Activated CD8-positive, alpha-beta T cell treated with anti-CD3 and anti-CD28 coated beads for 36 hours (primary cell): ENCODE results near the gene MCTP2. TPM values are rescaled to one million over a fixed set of nuclear protein-coding genes. Genes with fewer than 3 reads are reported as not detected.

Experiments
- ATAC-seq: fragments of 200-7000 bp; cut with Tn5 transposase; one replicate; pipeline ENCODE4 v1.10.0; 2021; ENCODE audit warnings: mild to moderate bottlenecking, moderate library complexity
- CTCF ChIA-PET: fragments of 350-600 bp; sonication (Branson Sonifier 250); formaldehyde crosslinking; loops from one replicate; lab custom pipeline; 2021; ENCODE audit warnings: antibody characterized with exemption; lab: Charles Lee
- POLR2A ChIA-PET: fragments of 350-600 bp; sonication (Branson Sonifier 250); formaldehyde crosslinking; loops from one replicate; lab custom pipeline; 2021; ENCODE audit warnings: antibody characterized with exemption; lab: Charles Lee
- DNase-seq: peaks from one replicate; pipeline ENCODE4 v3.0.0-alpha.2; 2020
- H3K27ac Mint-ChIP-seq: one replicate; pipeline ENCODE4 v1.8.0; 2021; ENCODE audit warnings: mild to moderate bottlenecking, mixed read lengths
- H3K27me3 Mint-ChIP-seq: one replicate; pipeline ENCODE4 v1.8.0; 2021; ENCODE audit warnings: mixed read lengths
- H3K36me3 Mint-ChIP-seq: one replicate; pipeline ENCODE4 v1.8.0; 2021; ENCODE audit warnings: low read depth, mixed read lengths
- H3K4me1 Mint-ChIP-seq: one replicate; pipeline ENCODE4 v1.8.0; 2021; ENCODE audit warnings: low read depth, mixed read lengths
- H3K4me3 Mint-ChIP-seq: one replicate; pipeline ENCODE4 v1.8.0; 2021; ENCODE audit warnings: mild to moderate bottlenecking, moderate library complexity, mixed read lengths
- H3K9me3 Mint-ChIP-seq: one replicate; pipeline ENCODE4 v1.8.0; 2021; ENCODE audit warnings: mixed read lengths
- CTCF ChIP-seq: fragments of 200-600 bp; IDR thresholded peaks from one replicate; pipeline ENCODE4 v1.8.0; 2022; ENCODE audit warnings: antibody characterized with exemption, mild to moderate bottlenecking
- intact Hi-C: fragments of 100-400 bp; cut with micrococcal nuclease; formaldehyde crosslinking; loops from one replicate; pipeline ENCODE4 v1.10.0; 2022
- total RNA-seq, 2 experiments: library from RNA; stranded (reverse); gene quantifications; one replicate each; pipeline ENCODE4 v1.2.3, GENCODE V29; 2021

The MCTP2 gene
- total RNA-seq, 2 experiments from 2014 or later = 16.2 to 18.3 TPM

- POLR2A ChIA-PET = interaction anchor here (0.8 to 3.6 kb wide), 8 partner anchors 8 to 95 kb away, joined by 3 to 19 read pairs (median 4); no protein-coding TSS in a partner anchor
- H3K27ac Mint-ChIP-seq = peak overlapping the region; percentile 96
- no peaks in the 10 kb centered on the region for H3K9me3 Mint-ChIP-seq
- intact Hi-C loops = loop anchor here (1.0 to 5.0 kb wide), 6 partner anchors 23 to 93 kb away; no protein-coding TSS in a partner anchor
- H3K27me3 Mint-ChIP-seq = peaks cover 3% of the 10 kb centered on the region
- no peak for TF ChIP-seq CTCF
- CTCF ChIA-PET = interaction anchor here (0.7 to 4.6 kb wide), 11 partner anchors 10 to 1317 kb away, joined by 3 to 40 read pairs (median 5); no protein-coding TSS in a partner anchor
- peak overlapping the region; percentile 91 for H3K4me3 Mint-ChIP-seq
- DNase-seq (peak; percentile 80), ATAC-seq (peak; percentile 63)
- peaks cover 56% of the 10 kb centered on the region for H3K4me1 Mint-ChIP-seq
- H3K36me3 Mint-ChIP-seq = peaks cover 1% of the 10 kb centered on the region
These were observed 1.6 kb upstream of the MCTP2 start for GRCh38 chr15:94229591-94230369.

- Mint-ChIP-seq H3K4me1 (peaks cover 60% of the 10 kb centered on the region), H3K27ac (peak overlapping the region; percentile 96), H3K4me3 (peak overlapping the region; percentile 91), H3K27me3 (no peaks in the 10 kb centered on the region), H3K36me3 (peaks cover 1% of the 10 kb centered on the region), H3K9me3 (no peaks in the 10 kb centered on the region)
- DNase-seq (no peak), ATAC-seq (no peak)
- no peak for TF ChIP-seq CTCF
- intact Hi-C loops = loop anchor here (2.0 to 5.0 kb wide), 3 partner anchors 42 to 92 kb away; no protein-coding TSS in a partner anchor
- ChIA-PET POLR2A (interaction anchor here (0.7 to 3.6 kb wide), 9 partner anchors 9 to 94 kb away, joined by 3 to 19 read pairs (median 4); no protein-coding TSS in a partner anchor), CTCF (interaction anchor here (0.7 to 4.6 kb wide), 11 partner anchors 9 to 1318 kb away, joined by 3 to 40 read pairs (median 5); no protein-coding TSS in a partner anchor)
These were observed 904 bp upstream of the MCTP2 start for GRCh38 chr15:94230431-94230882.

- ChIA-PET POLR2A (interaction anchor here (0.7 to 3.6 kb wide), 8 partner anchors 17 to 92 kb away, joined by 3 to 16 read pairs (median 4); no protein-coding TSS in a partner anchor), CTCF (interaction anchor here (1.1 to 4.6 kb wide), 10 partner anchors 8 to 92 kb away, joined by 3 to 40 read pairs (median 7); no protein-coding TSS in a partner anchor)
- Mint-ChIP-seq H3K36me3 (peaks cover 4% of the 10 kb centered on the region), H3K4me1 (peaks cover 71% of the 10 kb centered on the region), H3K27ac (peak overlapping the region; percentile 28), H3K4me3 (peak overlapping the region; percentile 91), H3K27me3 (no peaks in the 10 kb centered on the region), H3K9me3 (no peaks in the 10 kb centered on the region)
- intact Hi-C loops = loop anchor here (2.0 to 5.0 kb wide), 3 partner anchors 41 to 90 kb away; no protein-coding TSS in a partner anchor
- ATAC-seq (no peak), DNase-seq (peak; percentile 42)
- no peak for TF ChIP-seq CTCF
These were observed 535 bp downstream of the MCTP2 start for GRCh38 chr15:94231723-94232468.

- no peak overlapping the region for H3K27ac Mint-ChIP-seq
These were observed 2.1 kb downstream of the MCTP2 start for GRCh38 chr15:94233441-94233840.

More at GRCh38 chr15:94233441-94233840, 2.1 kb downstream of the MCTP2 start:
- H3K27me3 Mint-ChIP-seq = no peaks in the 10 kb centered on the region
- POLR2A ChIA-PET = interaction anchor here (0.7 kb wide), 1 partner anchor 46 kb away, joined by 3 read pairs; no protein-coding TSS in a partner anchor
- H3K36me3 Mint-ChIP-seq = peaks cover 4% of the 10 kb centered on the region
- intact Hi-C loops = loop anchor here (5.0 kb wide), 2 partner anchors 71 to 89 kb away; no protein-coding TSS in a partner anchor
- DNase-seq = no peak
- H3K9me3 Mint-ChIP-seq = no peaks in the 10 kb centered on the region
- peak overlapping the region; percentile 17 for H3K4me3 Mint-ChIP-seq
- no peak for TF ChIP-seq CTCF
- peaks cover 74% of the 10 kb centered on the region for H3K4me1 Mint-ChIP-seq
- CTCF ChIA-PET = interaction anchor here (0.7 to 2.0 kb wide), 4 partner anchors 19 to 90 kb away, joined by 3 to 13 read pairs (median 4); no protein-coding TSS in a partner anchor
- ATAC-seq = no peak
